Keratinocyte (primary cell): Measurements from ENCODE around the gene BBIP1. TPM values are rescaled to one million over a fixed set of nuclear protein-coding genes. Genes with fewer than 3 reads are reported as not detected.
A peak's percentile ranks its signal among the peaks of the same experiment; 100 is the strongest.

Experiments
- DNase-seq: peaks from one replicate; pipeline ENCODE4 v3.0.0-alpha.2; 2011; ENCODE audit warnings: low read depth, missing footprints, low spot score
- FAIRE-seq: peaks from 2 replicates; lab custom pipeline; 2011; peaks lifted over from hg19 to GRCh38; lab: Jason Lieb, UNC
- H2AFZ ChIP-seq: 2 replicates; pipeline ENCODE4 v1.6.0; 2012; ENCODE audit warnings: low read length, control low read depth, inconsistent platforms; ENCODE audit not compliant: control insufficient read depth
- H3K27ac ChIP-seq: 2 replicates; pipeline ENCODE4 v1.5.1; 2011; ENCODE audit warnings: low read length; ENCODE audit not compliant: control insufficient read depth, insufficient read depth
- H3K27me3 ChIP-seq: 3 replicates; pipeline ENCODE4 v1.6.0; 2011; ENCODE audit warnings: low read length; ENCODE audit not compliant: control insufficient read depth, insufficient read depth; ENCODE audit errors: extremely low read depth
- H3K36me3 ChIP-seq, 2 experiments: 2 replicates in 1 of 2; 3 replicates in 1 of 2; pipeline ENCODE4 v1.5.1; 2011; ENCODE audit warnings: low read length in 2 of 2, mild to moderate bottlenecking in 1 of 2; ENCODE audit not compliant: control insufficient read depth in 2 of 2, insufficient read depth in 2 of 2; ENCODE audit errors: extremely low read depth in 1 of 2
- H3K4me1 ChIP-seq: 3 replicates; pipeline ENCODE4 v1.5.1; 2011; ENCODE audit warnings: low read length; ENCODE audit not compliant: control insufficient read depth, insufficient read depth; ENCODE audit errors: extremely low read depth
- H3K4me2 ChIP-seq: 3 replicates; pipeline ENCODE4 v1.6.0; 2011; ENCODE audit warnings: low read depth, low read length; ENCODE audit not compliant: control insufficient read depth, insufficient read depth; ENCODE audit errors: extremely low read depth
- H3K4me3 ChIP-seq, 3 experiments: fragments of 200-600 bp in 1 of 3; sonication (generic) in 1 of 3; 2 replicates in 2 of 3; 3 replicates in 1 of 3; pipeline ENCODE4 v1.5.1; 2011 to 2016; ENCODE audit warnings: low read length in 3 of 3, mild to moderate bottlenecking in 3 of 3, control low read depth in 2 of 3, inconsistent platforms in 1 of 3, low read depth in 1 of 3, mixed read lengths in 1 of 3, mixed run types in 1 of 3, moderate library complexity in 1 of 3; ENCODE audit not compliant: control insufficient read depth in 2 of 3, insufficient read depth in 2 of 3; ENCODE audit errors: extremely low read depth in 1 of 3
- H3K79me2 ChIP-seq: 2 replicates; pipeline ENCODE4 v1.6.0; 2012; ENCODE audit warnings: low read length; ENCODE audit not compliant: control insufficient read depth, insufficient read depth
- H3K9ac ChIP-seq: 3 replicates; pipeline ENCODE4 v1.6.0; 2011; ENCODE audit warnings: low read length; ENCODE audit not compliant: control insufficient read depth, insufficient read depth; ENCODE audit errors: extremely low read depth
- H3K9me1 ChIP-seq: 3 replicates; pipeline ENCODE4 v1.6.0; 2011; ENCODE audit warnings: low read length; ENCODE audit not compliant: control insufficient read depth, insufficient read depth; ENCODE audit errors: extremely low read depth
- H3K9me3 ChIP-seq: 2 replicates; pipeline ENCODE4 v1.5.1; 2012; ENCODE audit warnings: low read depth, low read length; ENCODE audit not compliant: control insufficient read depth
- H4K20me1 ChIP-seq: 3 replicates; pipeline ENCODE4 v1.6.0; 2011; ENCODE audit warnings: low read length; ENCODE audit not compliant: control insufficient read depth, insufficient read depth; ENCODE audit errors: extremely low read depth
- CTCF ChIP-seq, 3 experiments: IDR thresholded peaks in 1 of 3; conservative IDR thresholded peaks in 1 of 3; optimal IDR thresholded peaks in 1 of 3; 2 replicates in 2 of 3; 3 replicates in 1 of 3; pipeline versions ENCODE3 to v1.5.1; 2011; ENCODE audit warnings: low read length in 3 of 3, mild to moderate bottlenecking in 3 of 3, moderate library complexity in 2 of 3, control low read depth in 1 of 3, inconsistent platforms in 1 of 3; ENCODE audit not compliant: insufficient read depth in 2 of 3; ENCODE audit errors: extremely low read depth in 1 of 3
- EZH2 ChIP-seq: IDR thresholded peaks from one replicate; pipeline ENCODE4 v1.6.1; 2012; ENCODE audit warnings: inconsistent platforms, mild to moderate bottlenecking, low read length, moderate library complexity
- dilution Hi-C: fragments of 300-500 bp; cut with MboI; formaldehyde crosslinking; loops from one replicate; pipeline ENCODE4 v1.7.0; 2020; ENCODE audit warnings: low sequenced_read_pairs; ENCODE audit not compliant: extremely low pct_ligation_motif_present
- polyA plus RNA-seq, 5 experiments: library from polyadenylated mRNA; depleted of rRNA in 3 of 5; stranded (reverse) in 3 of 5; stranded (forward) in 1 of 5; unstranded in 1 of 5; fragments of >200 nt; gene quantifications; 1 replicate in 1 of 5; 2 replicates in 3 of 5; 3 replicates in 1 of 5; pipeline versions ENCODE4 v1.2.1 to v1.2.3, GENCODE V29; 2011 to 2012; ENCODE audit warnings: missing spikeins in 2 of 5, low read depth in 1 of 5, low replicate concordance in 1 of 5

The BBIP1 gene
- polyA plus RNA-seq, 1 donor (not counting 4 experiments of a cell fraction or from before 2014, with no cell fraction given), result 30.4 TPM

GRCh38 chr10:110851020-110851612 is 67.9 kb downstream of the BBIP1 start:
- H3K9me3 ChIP-seq, result no peaks in the 10 kb centered on the region
- H3K27ac ChIP-seq, result peak overlapping the region; percentile 27
- no peak overlapping the region for H3K4me3 ChIP-seq
- H3K4me2 ChIP-seq, result peak overlapping the region; percentile 7
- FAIRE-seq (peak; percentile 26), DNase-seq (no peak)
- no peaks in the 10 kb centered on the region for H3K36me3 ChIP-seq
- no peaks in the 10 kb centered on the region for H3K9me1 ChIP-seq
- no peaks in the 10 kb centered on the region for H3K27me3 ChIP-seq
- peaks cover 26% of the 10 kb centered on the region for H3K4me1 ChIP-seq
- dilution Hi-C loops, result no loop called here
- no peaks in the 10 kb centered on the region for H4K20me1 ChIP-seq
- no peak overlapping the region for H3K9ac ChIP-seq
- TF ChIP-seq CTCF (optimal IDR thresholded peaks at IDR 0.05 in 1 of 3, IDR thresholded peaks at IDR 0.05 in 1 of 3, conservative IDR thresholded peaks at IDR 0.05 in 1 of 3; ENCODE audit: extremely low read depth in 1 of 3, insufficient read depth in 2 of 3, low read length in 3 of 3) (no peak), EZH2 (no peak)
- no peaks in the 10 kb centered on the region for H3K79me2 ChIP-seq
- H2AFZ ChIP-seq, result peak overlapping the region; percentile 37

GRCh38 chr10:110850099-110850498 is 68.9 kb downstream of the BBIP1 start:
- no peak for DNase-seq
- H3K9me1 ChIP-seq, result no peaks in the 10 kb centered on the region
- dilution Hi-C loops, result no loop called here
- FAIRE-seq, result no peak
- no peak overlapping the region for H3K9ac ChIP-seq
- H2AFZ ChIP-seq, result no peak overlapping the region
- no peak overlapping the region for H3K27ac ChIP-seq
- H3K4me1 ChIP-seq, result peaks cover 26% of the 10 kb centered on the region
- no peak overlapping the region for H3K4me2 ChIP-seq
- no peaks in the 10 kb centered on the region for H3K9me3 ChIP-seq
- H3K79me2 ChIP-seq, result no peaks in the 10 kb centered on the region
- H3K27me3 ChIP-seq, result no peaks in the 10 kb centered on the region
- TF ChIP-seq CTCF (optimal IDR thresholded peaks at IDR 0.05 in 1 of 3, IDR thresholded peaks at IDR 0.05 in 1 of 3, conservative IDR thresholded peaks at IDR 0.05 in 1 of 3; ENCODE audit: extremely low read depth in 1 of 3, insufficient read depth in 2 of 3, low read length in 3 of 3) (no peak), EZH2 (no peak)
- H4K20me1 ChIP-seq, result no peaks in the 10 kb centered on the region
- no peaks in the 10 kb centered on the region for H3K36me3 ChIP-seq
- no peak overlapping the region for H3K4me3 ChIP-seq

Other genes with a start within 250 kb of the BBIP1 start
- gene PDCD4, start 47.3 kb downstream of the BBIP1 start, polyA plus RNA-seq, result 63.1 to 146 TPM (median 99.7 TPM) in 3 replicates
- 16.8 to 27.7 TPM (median 21.2 TPM) in 3 replicates for gene SHOC2, start 424 bp upstream of the BBIP1 start, polyA plus RNA-seq
- 0.01 TPM in 1 of 3 replicates, not detected in the others for gene ADRA2A, start 157.8 kb upstream of the BBIP1 start, polyA plus RNA-seq